NCI-H345 (cell line): ENCODE measurements around the gene NDUFAB1.
"Not testable (repeated sequence)": the region's sequence is repeated elsewhere in the genome, so short reads cannot be mapped to it uniquely, and the experiment has no call there.

ENCODE experiments used
- DNase-seq: peaks from one replicate; lab custom pipeline; 2025; lab: John Stamatoyannopoulos, UW

Gene NDUFAB1

DNA sequence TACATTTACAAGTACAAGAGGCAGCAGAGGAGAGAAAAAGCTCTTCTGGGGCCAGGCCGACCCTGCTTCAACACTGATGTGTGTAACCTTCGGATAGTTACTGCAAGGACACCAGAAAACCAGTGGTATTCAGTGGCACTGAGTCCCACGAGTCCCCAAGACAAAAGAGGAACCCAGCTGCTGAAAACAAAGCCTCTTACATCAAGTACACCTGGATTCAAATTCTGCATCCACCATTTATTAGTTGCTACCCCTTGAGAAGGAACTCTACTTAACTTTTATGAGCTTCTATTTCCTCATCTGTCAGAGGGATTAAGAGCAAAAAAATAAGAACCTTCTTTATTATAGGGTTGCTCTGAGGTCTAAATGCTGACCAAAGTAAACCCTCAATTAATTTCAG is 41.6 kb downstream of the NDUFAB1 start:
- no peak for DNase-seq

GRCh38 chr16:23552161-23552560 is 44.0 kb downstream of the NDUFAB1 start:
- no peak for DNase-seq

GRCh38 chr16:23549938-23550337 is 46.2 kb downstream of the NDUFAB1 start:
- no peak for DNase-seq

DNA sequence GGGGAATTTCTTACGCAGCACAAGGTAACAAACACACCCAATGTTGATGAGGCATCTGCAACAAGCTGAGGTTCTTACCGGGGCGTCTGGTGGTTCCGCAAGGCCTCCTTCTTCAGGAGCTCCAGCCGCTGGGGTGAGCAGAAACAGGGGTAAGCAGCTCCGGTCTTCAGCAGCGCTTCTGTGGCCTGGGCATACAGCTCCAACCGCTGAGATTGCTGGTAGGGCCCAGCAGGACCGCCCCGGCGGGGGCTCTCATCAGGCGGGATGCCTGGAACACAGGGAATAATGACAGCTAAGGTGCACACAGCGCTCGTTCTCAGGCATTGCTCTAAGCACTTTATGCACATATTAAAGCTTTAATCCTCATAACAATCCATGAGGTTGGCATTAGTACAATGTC is 51.7 kb downstream of the NDUFAB1 start:
- no peak for DNase-seq

GRCh38 chr16:23540817-23541178 is 55.3 kb downstream of the NDUFAB1 start:
- DNase-seq, result not testable (repeated sequence)

DNA sequence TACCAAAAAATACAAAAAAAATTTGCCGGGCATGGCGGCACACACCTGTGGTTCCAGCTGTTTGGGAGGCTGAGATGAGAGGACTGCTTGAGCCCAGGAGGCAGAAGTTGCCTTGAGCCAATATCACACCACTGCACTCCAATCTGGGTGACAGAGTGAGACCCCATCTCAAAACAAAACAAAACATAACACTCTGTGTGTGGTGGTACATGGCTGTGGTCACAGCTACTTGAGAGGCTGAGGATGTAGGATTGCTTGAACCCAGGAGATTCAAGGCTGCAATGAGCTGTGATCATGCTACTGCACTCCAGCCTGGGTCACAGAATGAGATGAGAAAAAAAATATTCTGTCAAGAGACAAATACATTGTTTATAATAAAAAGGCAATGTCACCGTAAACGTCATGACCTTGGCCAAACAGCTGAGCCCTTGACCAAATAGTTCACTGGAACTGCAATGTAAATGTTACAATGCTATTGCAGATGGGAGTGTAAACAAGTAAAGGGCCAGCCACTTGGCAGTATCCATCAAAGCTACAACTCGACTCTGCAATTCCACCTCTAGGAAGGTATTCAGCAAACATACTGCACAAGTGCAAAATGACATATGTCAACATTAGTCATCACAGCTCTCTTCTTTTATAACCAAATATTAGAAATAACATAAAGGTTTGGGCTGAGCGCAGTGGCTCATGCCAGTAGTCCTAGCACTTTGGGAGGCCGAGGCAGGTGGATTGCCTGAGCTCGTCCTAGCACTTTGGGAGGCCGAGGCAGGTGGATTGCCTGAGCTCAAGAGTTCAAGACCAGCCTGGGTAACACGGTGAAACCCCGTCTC is 55.9 kb downstream of the NDUFAB1 start:
- DNase-seq, result no peak

- no peak for DNase-seq
These were observed 57.2 kb downstream of the NDUFAB1 start for GRCh38 chr16:23538919-23539278.

GRCh38 chr16:23537390-23537789 is 58.7 kb downstream of the NDUFAB1 start:
- DNase-seq, result no peak

DNA sequence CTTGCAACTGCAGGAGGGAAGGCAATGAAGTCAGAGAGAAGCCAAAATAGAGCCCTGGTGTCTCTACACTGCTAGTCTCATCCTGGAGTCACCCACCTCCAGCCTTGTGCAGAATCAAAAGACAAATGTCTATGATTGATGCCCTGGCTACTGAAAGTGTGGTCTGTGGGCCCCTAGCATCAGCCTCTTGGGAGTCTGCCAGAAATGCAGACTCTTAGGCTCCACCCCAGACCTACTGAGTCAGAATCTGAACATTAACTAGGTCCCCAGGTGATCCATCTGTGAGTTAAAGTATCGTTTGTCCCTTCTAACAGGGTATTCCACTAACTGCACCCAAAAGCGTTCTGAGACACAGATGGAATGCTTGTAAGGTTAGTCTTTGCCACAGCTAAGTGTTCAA is 60.2 kb downstream of the NDUFAB1 start:
- no peak for DNase-seq

GRCh38 chr16:23534868-23535860 is 61.0 kb downstream of the NDUFAB1 start:
- no peak for DNase-seq

DNA sequence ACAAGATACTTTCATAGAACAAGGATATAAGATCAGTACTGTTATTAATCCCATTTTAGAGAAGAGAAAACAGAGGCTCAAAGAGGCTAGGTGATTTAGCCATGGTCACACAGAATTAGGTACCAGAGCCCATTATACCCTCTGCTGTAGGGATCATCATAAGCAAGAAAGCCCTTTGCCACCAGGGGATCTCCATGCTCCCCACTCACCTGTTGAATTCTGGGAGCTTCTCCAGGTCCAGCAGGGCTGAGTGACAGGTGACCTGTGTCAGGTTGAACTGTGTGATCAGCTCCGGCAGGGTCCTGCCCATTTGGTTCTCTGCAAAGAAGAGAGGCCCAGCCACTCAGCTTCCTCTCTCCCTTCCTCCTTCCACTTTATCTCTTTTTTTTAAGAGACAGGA is 63.7 kb downstream of the NDUFAB1 start:
- DNase-seq, result no peak
